B cell (primary cell): ENCODE results near the gene FIZ1. TPM values are rescaled to one million over a fixed set of nuclear protein-coding genes. Genes with fewer than 3 reads are reported as not detected.

Experiments
- ATAC-seq: fragments of 200-7000 bp; cut with Tn5 transposase; one replicate; pipeline ENCODE4 v1.10.0; 2021; ENCODE audit warnings: low read depth, mild to moderate bottlenecking, moderate number of reproducible peaks, moderate library complexity
- CTCF ChIA-PET: fragments of 350-600 bp; sonication (Branson Sonifier 250); formaldehyde crosslinking; loops from one replicate; lab custom pipeline; 2021; ENCODE audit warnings: antibody characterized with exemption, inconsistent platforms; lab: Charles Lee
- POLR2A ChIA-PET: fragments of 350-600 bp; sonication (Branson Sonifier 250); formaldehyde crosslinking; loops from one replicate; lab custom pipeline; 2021; ENCODE audit warnings: antibody characterized with exemption; lab: Charles Lee
- DNase-seq: peaks from one replicate; pipeline ENCODE4 v3.0.0; 2013
- H2AFZ ChIP-seq: 2 replicates; pipeline ENCODE4 v1.6.1; 2012; ENCODE audit warnings: mild to moderate bottlenecking, low read depth, low read length; ENCODE audit not compliant: insufficient read depth, poor library complexity, severe bottlenecking
- H3K27ac ChIP-seq, 2 donors: 1 replicate in 1 of 2; 2 replicates in 1 of 2; pipeline ENCODE4 v1.5.1; 2012 to 2013; ENCODE audit warnings: low read length in 2 of 2, mild to moderate bottlenecking in 2 of 2, moderate library complexity in 1 of 2
- H3K27me3 ChIP-seq, 4 experiments: fragments of 200-600 bp in 1 of 4; sonication (generic) in 1 of 4; replicated peaks in 1 of 4; 1 replicate in 2 of 4; 2 replicates in 2 of 4; pipeline versions ENCODE4 v1.6.1 to v1.7.0; 2013 to 2016; ENCODE audit warnings: low read length in 3 of 4, mild to moderate bottlenecking in 2 of 4, mixed read lengths in 1 of 4, moderate library complexity in 1 of 4; ENCODE audit not compliant: insufficient read depth in 4 of 4, control insufficient read depth in 3 of 4; ENCODE audit errors: control extremely low read depth in 1 of 4
- H3K36me3 ChIP-seq, 2 experiments: replicated peaks in 1 of 2; 1 replicate in 1 of 2; 2 replicates in 1 of 2; pipeline versions ENCODE4 v1.6.1 to v1.7.1; 2013; ENCODE audit warnings: low read length in 1 of 2; ENCODE audit not compliant: insufficient read depth in 2 of 2, control insufficient read depth in 1 of 2; ENCODE audit errors: control extremely low read depth in 1 of 2, extremely low read depth in 1 of 2
- H3K4me1 ChIP-seq, 2 donors: fragments of 200-600 bp in 1 of 2; sonication (generic) in 1 of 2; 1 replicate in 1 of 2; 2 replicates in 1 of 2; pipeline versions ENCODE4 v1.5.1 to v1.6.1; 2013 to 2017; ENCODE audit warnings: low read length in 2 of 2; ENCODE audit not compliant: control insufficient read depth in 2 of 2, insufficient read depth in 2 of 2
- H3K4me2 ChIP-seq: replicated peaks from 2 replicates; pipeline ENCODE3; 2012; ENCODE audit warnings: mild to moderate bottlenecking, low read depth, low read length; ENCODE audit not compliant: poor library complexity, severe bottlenecking
- H3K4me3 ChIP-seq, 5 experiments: fragments of 200-600 bp in 1 of 5; sonication (generic) in 1 of 5; 1 replicate in 3 of 5; 2 replicates in 2 of 5; pipeline versions ENCODE4 v1.5.1 to v1.7.0; 2011 to 2016; ENCODE audit warnings: low read length in 4 of 5, mild to moderate bottlenecking in 4 of 5, low read depth in 2 of 5, control low read depth in 1 of 5, moderate library complexity in 1 of 5; ENCODE audit not compliant: insufficient read depth in 1 of 5; ENCODE audit errors: control extremely low read depth in 1 of 5, extremely low read depth in 1 of 5
- H3K79me2 ChIP-seq: fragments of 200-600 bp; sonication (generic); one replicate; pipeline ENCODE4 v1.6.0; 2016; ENCODE audit warnings: low read length; ENCODE audit not compliant: control insufficient read depth, insufficient read depth
- H3K9ac ChIP-seq: fragments of 200-600 bp; sonication (generic); 2 replicates; pipeline ENCODE4 v1.6.1; 2017; ENCODE audit warnings: mild to moderate bottlenecking, low read length, moderate library complexity
- H3K9me3 ChIP-seq, 3 donors: one replicate each; pipeline versions ENCODE4 v1.6.1 to v1.7.1; 2013; ENCODE audit warnings: low read length in 2 of 3; ENCODE audit not compliant: control insufficient read depth in 2 of 3, insufficient read depth in 1 of 3; ENCODE audit errors: control extremely low read depth in 1 of 3
- H4K20me1 ChIP-seq: 2 replicates; pipeline ENCODE4 v1.6.0; 2012; ENCODE audit warnings: mild to moderate bottlenecking, low read length; ENCODE audit not compliant: insufficient read depth, control insufficient read depth, poor library complexity, severe bottlenecking
- H3K27ac Mint-ChIP-seq: one replicate; pipeline ENCODE4 v1.8.0; 2021; ENCODE audit warnings: mixed read lengths
- H3K27me3 Mint-ChIP-seq: one replicate; pipeline ENCODE4 v1.8.0; 2021; ENCODE audit warnings: mixed read lengths
- H3K4me1 Mint-ChIP-seq: one replicate; pipeline ENCODE4 v1.8.0; 2021; ENCODE audit warnings: mixed read lengths
- H3K4me3 Mint-ChIP-seq: one replicate; pipeline ENCODE4 v1.8.0; 2021; ENCODE audit warnings: mixed read lengths
- H3K9me3 Mint-ChIP-seq: one replicate; pipeline ENCODE4 v1.8.0; 2022; ENCODE audit warnings: mixed read lengths; ENCODE audit not compliant: insufficient read depth
- CTCF ChIP-seq: fragments of 200-600 bp; IDR thresholded peaks from one replicate; pipeline ENCODE4 v1.8.0; 2022; ENCODE audit warnings: antibody characterized with exemption, mild to moderate bottlenecking
- EZH2 ChIP-seq: IDR thresholded peaks from 2 replicates; pipeline ENCODE4 v1.6.1; 2012; ENCODE audit warnings: borderline replicate concordance, low read depth, mild to moderate bottlenecking, moderate library complexity, low read length; ENCODE audit not compliant: insufficient read depth, poor library complexity, severe bottlenecking
- WGBS: methylation state at CpG from one replicate; pipeline ENCODE4 v1.1.5; 2013; ENCODE audit warnings: missing lambda C conversion rate; ENCODE audit not compliant: insufficient coverage; 5-methylcytosine and 5-hydroxymethylcytosine counted together
- intact Hi-C: fragments of 100-400 bp; cut with micrococcal nuclease; formaldehyde crosslinking; loops from one replicate; pipeline ENCODE4 v1.10.0; 2022
- polyA plus RNA-seq: library from polyadenylated mRNA; depleted of rRNA; stranded (reverse); fragments of >200 nt; gene quantifications from 2 replicates; pipeline ENCODE4 v1.2.3, GENCODE V29; 2012
- total RNA-seq, 2 donors: library from RNA; stranded (reverse); fragments of 120-200 nt in 1 of 2; gene quantifications; 1 replicate in 1 of 2; 2 replicates in 1 of 2; pipeline versions ENCODE4 v1.2.3 to v1.2.4, GENCODE V29; 2013 to 2022

The FIZ1 gene
- total and polyA plus RNA-seq, 2 donors (not counting 1 experiment from before 2014, with no cell fraction given): 8.0 to 26.4 TPM

GRCh38 chr19:55566823-55567222 lies 32.5 kb downstream of the FIZ1 start:
- intact Hi-C loops: no loop called here
- Histone ChIP-seq H3K36me3 (no peaks in the 10 kb centered on the region), H3K4me1 (no peaks in the 10 kb centered on the region), H4K20me1 (no peaks in the 10 kb centered on the region), H3K4me3 (no peak overlapping the region), H2AFZ (no peak overlapping the region), H3K9ac (no peak overlapping the region), H3K79me2 (no peaks in the 10 kb centered on the region), H3K4me2 (no peak overlapping the region), H3K27me3 (peaks cover 0 to 16% (median 0%) of the 10 kb centered on the region in 4 experiments), H3K27ac (no peak overlapping the region), H3K9me3 (peaks cover 0 to 5% (median 0%) of the 10 kb centered on the region in 3 donors)
- ChIA-PET CTCF (interaction anchor here (0.8 kb wide), 1 partner anchor 65 kb away, joined by 3 read pairs; no protein-coding TSS in a partner anchor), POLR2A (no interaction called here)
- WGBS: 66% methylated on average over 7 of the region's 9 CpGs
- Mint-ChIP-seq H3K4me1 (no peaks in the 10 kb centered on the region), H3K4me3 (no peak overlapping the region), H3K27ac (no peak overlapping the region), H3K9me3 (no peaks in the 10 kb centered on the region), H3K27me3 (peaks cover 15% of the 10 kb centered on the region)
- TF ChIP-seq CTCF (no peak), EZH2 (no peak)
- DNase-seq: no peak
- no peak for ATAC-seq

GRCh38 chr19:55563261-55563690 lies 36.0 kb downstream of the FIZ1 start:
- no peaks in the 10 kb centered on the region for H4K20me1 ChIP-seq
- TF ChIP-seq EZH2 (no peak), CTCF (no peak)
- CTCF ChIA-PET: no interaction called here
- no peak overlapping the region for H3K4me3 Mint-ChIP-seq
- H3K36me3 ChIP-seq: no peaks in the 10 kb centered on the region
- POLR2A ChIA-PET: no interaction called here
- intact Hi-C loops: no loop called here
- H3K4me3 ChIP-seq: no peak overlapping the region
- no peak overlapping the region for H2AFZ ChIP-seq
- H3K4me2 ChIP-seq: no peak overlapping the region
- DNase-seq: no peak
- no peaks in the 10 kb centered on the region for H3K79me2 ChIP-seq
- no peak overlapping the region for H3K27ac ChIP-seq
- no peaks in the 10 kb centered on the region for H3K4me1 ChIP-seq
- H3K9me3 ChIP-seq: peaks cover 2 to 14% (median 4%) of the 10 kb centered on the region in 3 donors
- no peak for ATAC-seq
- H3K27me3 ChIP-seq: peaks cover 0 to 14% (median 3%) of the 10 kb centered on the region in 4 experiments
- no peak overlapping the region for H3K9ac ChIP-seq
- peaks cover 15% of the 10 kb centered on the region for H3K27me3 Mint-ChIP-seq
- H3K9me3 Mint-ChIP-seq: no peaks in the 10 kb centered on the region
- H3K27ac Mint-ChIP-seq: no peak overlapping the region
- no peaks in the 10 kb centered on the region for H3K4me1 Mint-ChIP-seq
- WGBS: 90% methylated on average over 12 of the region's 12 CpGs
